Liver (tissue), 9 donors: ENCODE results near the gene AK1. TPM values are rescaled to one million over a fixed set of nuclear protein-coding genes. Genes with fewer than 3 reads are reported as not detected.

Experiments
- DNase-seq: peaks from one replicate; pipeline ENCODE4 v3.0.0-alpha.2; 2017; ENCODE audit warnings: low spot score
- H3K27ac ChIP-seq, 2 donors: one replicate each; pipeline ENCODE4 v1.7.0; 2013; ENCODE audit warnings: inconsistent platforms in 2 of 2, low read length in 2 of 2, control low read depth in 1 of 2, low read depth in 1 of 2, mild to moderate bottlenecking in 1 of 2
- H3K27me3 ChIP-seq, 4 donors: one replicate each; pipeline versions ENCODE4 v1.6.1 to v1.7.0; 2013; ENCODE audit warnings: low read length in 3 of 4, inconsistent platforms in 1 of 4, mild to moderate bottlenecking in 1 of 4, moderate library complexity in 1 of 4; ENCODE audit not compliant: control insufficient read depth in 4 of 4, insufficient read depth in 4 of 4
- H3K36me3 ChIP-seq, 4 donors: one replicate each; pipeline versions ENCODE4 v1.6.1 to v1.7.0; 2013; ENCODE audit warnings: low read length in 3 of 4, mild to moderate bottlenecking in 3 of 4, low read depth in 1 of 4, moderate library complexity in 1 of 4; ENCODE audit not compliant: control insufficient read depth in 4 of 4, insufficient read depth in 3 of 4
- H3K4me1 ChIP-seq, 4 donors: one replicate each; pipeline versions ENCODE4 v1.6.1 to v1.7.0; 2013; ENCODE audit warnings: low read length in 3 of 4, mild to moderate bottlenecking in 3 of 4, moderate library complexity in 1 of 4; ENCODE audit not compliant: control insufficient read depth in 4 of 4, insufficient read depth in 4 of 4
- H3K4me3 ChIP-seq, 3 donors: one replicate each; pipeline versions ENCODE4 v1.6.1 to v1.7.0; 2013; ENCODE audit warnings: low read length in 3 of 3, control low read depth in 1 of 3, low read depth in 1 of 3, mild to moderate bottlenecking in 1 of 3
- H3K9ac ChIP-seq, 2 donors: one replicate each; pipeline ENCODE4 v1.7.0; 2013; ENCODE audit warnings: low read length in 2 of 2, mild to moderate bottlenecking in 2 of 2, moderate library complexity in 2 of 2, control low read depth in 1 of 2, low read depth in 1 of 2
- H3K9me3 ChIP-seq, 4 donors: one replicate each; pipeline versions ENCODE4 v1.6.1 to v1.7.0; 2013; ENCODE audit warnings: low read length in 3 of 4; ENCODE audit not compliant: control insufficient read depth in 4 of 4
- CTCF ChIP-seq: fragments of 150-350 bp; IDR thresholded peaks from 2 replicates; pipeline ENCODE4 v1.5.1; 2017; ENCODE audit warnings: improper control_type of control experiment, low read depth, low read length; ENCODE audit not compliant: missing input control
- EGR1 ChIP-seq, 2 donors: IDR thresholded peaks; 2 replicates each; pipeline ENCODE4 v1.6.1; 2016 to 2018; ENCODE audit warnings: antibody characterized with exemption in 2 of 2, low read depth in 2 of 2
- FOXA1 ChIP-seq: IDR thresholded peaks from 2 replicates; pipeline ENCODE4 v1.6.1; 2016; ENCODE audit warnings: antibody characterized with exemption
- FOXA2 ChIP-seq: IDR thresholded peaks from 2 replicates; pipeline ENCODE4 v1.6.1; 2016; ENCODE audit warnings: antibody characterized with exemption
- GABPA ChIP-seq, 2 donors: IDR thresholded peaks in 1 of 2; conservative IDR thresholded peaks in 1 of 2; 2 replicates each; pipeline ENCODE4 v1.6.1; 2016; ENCODE audit warnings: antibody characterized with exemption in 2 of 2, mild to moderate bottlenecking in 1 of 2, moderate library complexity in 1 of 2
- HNF4A ChIP-seq, 2 donors: conservative IDR thresholded peaks; 2 replicates each; pipeline ENCODE4 v1.6.1; 2016; ENCODE audit warnings: antibody characterized with exemption in 2 of 2, mild to moderate bottlenecking in 2 of 2
- HNF4G ChIP-seq: IDR thresholded peaks from 2 replicates; pipeline ENCODE4 v1.6.1; 2016; ENCODE audit warnings: antibody characterized with exemption
- JUND ChIP-seq, 2 donors: IDR thresholded peaks; 2 replicates each; pipeline ENCODE4 v1.6.1; 2016; ENCODE audit warnings: antibody characterized with exemption in 2 of 2
- MAX ChIP-seq: IDR thresholded peaks from 2 replicates; pipeline ENCODE4 v1.6.1; 2016; ENCODE audit warnings: antibody characterized with exemption
- NR2F2 ChIP-seq: IDR thresholded peaks from 2 replicates; pipeline ENCODE4 v1.6.1; 2016; ENCODE audit warnings: antibody characterized with exemption
- RAD21 ChIP-seq, 2 donors: IDR thresholded peaks; 2 replicates each; pipeline ENCODE4 v1.6.1; 2016; ENCODE audit warnings: antibody characterized with exemption in 2 of 2, mild to moderate bottlenecking in 2 of 2
- REST ChIP-seq: IDR thresholded peaks from 2 replicates; pipeline ENCODE4 v1.6.1; 2016; ENCODE audit warnings: antibody characterized with exemption, mild to moderate bottlenecking
- RXRA ChIP-seq, 2 donors: IDR thresholded peaks; 2 replicates each; pipeline ENCODE4 v1.6.1; 2017 to 2018; ENCODE audit warnings: antibody characterized with exemption in 2 of 2, mild to moderate bottlenecking in 1 of 2
- SP1 ChIP-seq: IDR thresholded peaks from 2 replicates; pipeline ENCODE4 v1.6.1; 2018; ENCODE audit warnings: antibody characterized with exemption, mild to moderate bottlenecking
- TAF1 ChIP-seq: conservative IDR thresholded peaks from 2 replicates; pipeline ENCODE4 v1.6.1; 2016; ENCODE audit warnings: antibody characterized with exemption, mild to moderate bottlenecking
- YY1 ChIP-seq: IDR thresholded peaks from 2 replicates; pipeline ENCODE4 v1.6.1; 2016; ENCODE audit warnings: antibody characterized with exemption, mild to moderate bottlenecking
- WGBS: extraction: QIAGEN DNeasy Blood & Tissue Kit; methylation state at CpG from one replicate; pipeline ENCODE4 v1.1.7; 2013; 5-methylcytosine and 5-hydroxymethylcytosine counted together
- polyA plus RNA-seq, 2 donors: library from polyadenylated mRNA; stranded (reverse) in 1 of 2; unstranded in 1 of 2; fragments of 200-250 nt in 1 of 2; fragments of >200 nt in 1 of 2; fragmentation: Nextera tagmentation in 1 of 2; extraction: Ambion mirVana in 1 of 2; gene quantifications; one replicate each; pipeline versions ENCODE4 v1.2.1 to v1.2.3, GENCODE V29; 2013 to 2015
- total RNA-seq, 2 donors: library from RNA; depleted of rRNA; stranded (reverse); fragments of >200 nt; gene quantifications; one replicate each; pipeline ENCODE4 v1.2.3, GENCODE V29; 2014
- TF ChIP-seq, protein P1 (sequence below): IDR thresholded peaks from 2 replicates; pipeline ENCODE4 v1.6.1; 2016; ENCODE audit warnings: antibody characterized with exemption
- TF ChIP-seq, protein P2 (sequence below): IDR thresholded peaks from 2 replicates; pipeline ENCODE4 v1.6.1; 2016; ENCODE audit warnings: antibody characterized with exemption
- donor health status: healthy.
- donor health status: healthy.
- donor health status: healthy.
- donor health status: healthy.
- donor health status: healthy.

The AK1 gene
- total and polyA plus RNA-seq, 4 donors = 10.6 to 78.3 (median 29.6) TPM

DNA sequence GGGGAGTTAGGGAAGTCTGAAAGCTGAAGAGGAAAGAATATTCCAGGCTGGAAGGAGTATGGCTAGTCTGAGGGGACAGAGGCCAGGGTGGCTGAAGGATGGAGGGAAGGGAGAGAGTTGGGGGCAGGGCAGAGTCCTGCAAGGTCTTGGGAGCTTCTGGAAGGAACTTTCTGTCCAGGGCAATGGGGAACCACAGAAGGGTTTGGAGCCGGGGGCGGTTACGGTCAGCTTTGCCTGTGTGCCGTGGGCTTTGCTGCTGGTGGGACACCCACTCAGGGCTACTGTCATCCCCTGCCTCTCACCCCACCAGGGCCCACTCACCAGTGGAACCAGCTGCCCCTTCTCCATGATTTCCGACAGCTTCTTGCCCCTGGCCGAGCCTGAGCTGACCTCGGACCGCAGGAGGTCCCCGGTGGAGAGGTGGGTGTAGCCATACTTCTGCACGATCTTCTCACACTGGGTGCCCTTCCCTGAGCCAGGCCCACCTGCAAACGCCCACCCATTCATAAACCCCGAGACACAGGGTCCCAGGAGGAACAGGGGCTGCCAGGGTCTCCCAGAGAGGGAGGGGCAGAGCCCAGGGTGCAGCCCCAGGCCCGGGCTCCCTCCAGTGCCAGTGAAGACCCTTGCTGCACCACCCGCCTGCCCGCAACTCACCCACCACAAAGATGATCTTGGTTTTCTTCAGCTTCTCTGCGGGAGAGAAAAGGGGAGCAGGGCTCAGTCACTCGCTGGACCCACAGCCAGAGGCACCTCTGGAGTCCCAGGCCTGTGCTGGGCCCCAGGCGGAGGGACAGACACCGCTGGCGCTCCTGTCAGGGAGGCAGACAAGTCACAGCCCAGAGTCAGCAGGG is 4.9 kb downstream of the AK1 start:
- WGBS = 95% methylated on average over 20 of the region's 20 CpGs
- no peak for TF ChIP-seq HNF4A (conservative IDR thresholded peaks at IDR 0.05)
- no peak for TF ChIP-seq FOXA1
- TF ChIP-seq FOXA2 = no peak
- no peak for TF ChIP-seq RAD21 (IDR thresholded peaks at IDR 0.05)
- TF ChIP-seq SP1 = no peak
- no peak for TF ChIP-seq GABPA (IDR thresholded peaks at IDR 0.05 in 1 of 2, conservative IDR thresholded peaks at IDR 0.05 in 1 of 2)
- no peak for TF ChIP-seq EGR1 (IDR thresholded peaks at IDR 0.05; ENCODE audit: low read depth in 2 of 2)
- TF ChIP-seq TAF1 = no peak
- no peak for TF ChIP-seq YY1
- no peak for TF ChIP-seq CTCF
- TF ChIP-seq, protein P1, sequence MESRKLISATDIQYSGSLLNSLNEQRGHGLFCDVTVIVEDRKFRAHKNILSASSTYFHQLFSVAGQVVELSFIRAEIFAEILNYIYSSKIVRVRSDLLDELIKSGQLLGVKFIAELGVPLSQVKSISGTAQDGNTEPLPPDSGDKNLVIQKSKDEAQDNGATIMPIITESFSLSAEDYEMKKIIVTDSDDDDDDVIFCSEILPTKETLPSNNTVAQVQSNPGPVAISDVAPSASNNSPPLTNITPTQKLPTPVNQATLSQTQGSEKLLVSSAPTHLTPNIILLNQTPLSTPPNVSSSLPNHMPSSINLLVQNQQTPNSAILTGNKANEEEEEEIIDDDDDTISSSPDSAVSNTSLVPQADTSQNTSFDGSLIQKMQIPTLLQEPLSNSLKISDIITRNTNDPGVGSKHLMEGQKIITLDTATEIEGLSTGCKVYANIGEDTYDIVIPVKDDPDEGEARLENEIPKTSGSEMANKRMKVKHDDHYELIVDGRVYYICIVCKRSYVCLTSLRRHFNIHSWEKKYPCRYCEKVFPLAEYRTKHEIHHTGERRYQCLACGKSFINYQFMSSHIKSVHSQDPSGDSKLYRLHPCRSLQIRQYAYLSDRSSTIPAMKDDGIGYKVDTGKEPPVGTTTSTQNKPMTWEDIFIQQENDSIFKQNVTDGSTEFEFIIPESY = no peak
- no peak for TF ChIP-seq HNF4G
- no peak for TF ChIP-seq REST
- TF ChIP-seq MAX = no peak
- TF ChIP-seq RXRA (IDR thresholded peaks at IDR 0.05) = no peak
- no peak for TF ChIP-seq NR2F2
- TF ChIP-seq, protein P2, sequence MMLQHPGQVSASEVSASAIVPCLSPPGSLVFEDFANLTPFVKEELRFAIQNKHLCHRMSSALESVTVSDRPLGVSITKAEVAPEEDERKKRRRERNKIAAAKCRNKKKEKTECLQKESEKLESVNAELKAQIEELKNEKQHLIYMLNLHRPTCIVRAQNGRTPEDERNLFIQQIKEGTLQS = no peak
- TF ChIP-seq JUND (IDR thresholded peaks at IDR 0.05) = no peak
- DNase-seq = no peak
- no peak overlapping the region for H3K27ac ChIP-seq
- no peaks in the 10 kb centered on the region for H3K9me3 ChIP-seq
- no peaks in the 10 kb centered on the region for H3K27me3 ChIP-seq
- H3K36me3 ChIP-seq = peaks cover 0 to 6% (median under 1%) of the 10 kb centered on the region in 4 donors
- H3K9ac ChIP-seq = no peak overlapping the region
- H3K4me3 ChIP-seq = no peak overlapping the region
- peaks cover 10 to 29% (median 19%) of the 10 kb centered on the region in 4 donors for H3K4me1 ChIP-seq
